Smooth muscle cell (in vitro differentiated cells): ENCODE results near the gene LDB2. TPM values are rescaled to one million over a fixed set of nuclear protein-coding genes. Genes with fewer than 3 reads are reported as not detected.

ENCODE experiments used
- DNase-seq: peaks from one replicate; lab custom pipeline; 2025; ENCODE audit not compliant: unreplicated experiment; lab: John Stamatoyannopoulos, UW
- H2AFZ ChIP-seq: fragments of 200-600 bp; sonication (generic); 2 replicates; pipeline ENCODE4 v1.6.0; 2016; ENCODE audit warnings: antibody characterized with exemption, low read depth, mild to moderate bottlenecking
- H3F3A ChIP-seq: fragments of 200-600 bp; sonication (generic); 2 replicates; pipeline ENCODE4 v1.6.0; 2017; ENCODE audit warnings: antibody characterized with exemption, low read depth
- H3K27ac ChIP-seq: fragments of 200-600 bp; sonication (generic); 2 replicates; pipeline ENCODE4 v1.5.1; 2016; ENCODE audit warnings: low read depth, mild to moderate bottlenecking
- H3K27me3 ChIP-seq: fragments of 200-600 bp; sonication (generic); 2 replicates; pipeline ENCODE4 v1.6.1; 2016; ENCODE audit warnings: low read depth, mild to moderate bottlenecking
- H3K36me3 ChIP-seq: fragments of 200-600 bp; sonication (generic); 2 replicates; pipeline ENCODE4 v1.5.1; 2016; ENCODE audit warnings: low read depth
- H3K4me1 ChIP-seq: fragments of 200-600 bp; sonication (generic); 2 replicates; pipeline ENCODE4 v1.5.1; 2016; ENCODE audit warnings: low read depth
- H3K4me2 ChIP-seq: fragments of 200-600 bp; sonication (generic); 2 replicates; pipeline ENCODE4 v1.6.0; 2016; ENCODE audit warnings: mild to moderate bottlenecking
- H3K4me3 ChIP-seq: fragments of 200-600 bp; sonication (generic); 2 replicates; pipeline ENCODE4 v1.5.1; 2016; ENCODE audit warnings: mild to moderate bottlenecking
- H3K79me2 ChIP-seq: fragments of 200-600 bp; sonication (generic); 2 replicates; pipeline ENCODE4 v1.6.0; 2016; ENCODE audit warnings: low read depth, mild to moderate bottlenecking
- H3K9ac ChIP-seq: fragments of 200-600 bp; sonication (generic); 2 replicates; pipeline ENCODE4 v1.6.0; 2016; ENCODE audit warnings: low read depth
- H3K9me3 ChIP-seq: fragments of 200-600 bp; sonication (generic); replicated peaks from 2 replicates; pipeline ENCODE4 v1.5.1; 2016; ENCODE audit warnings: low read depth
- H4K20me1 ChIP-seq: fragments of 200-600 bp; sonication (generic); 2 replicates; pipeline ENCODE4 v1.6.0; 2016; ENCODE audit warnings: low read depth
- CTCF ChIP-seq: fragments of 200-600 bp; sonication (generic); IDR thresholded peaks from 2 replicates; pipeline ENCODE4 v1.5.1; 2017; ENCODE audit warnings: borderline replicate concordance, mild to moderate bottlenecking, antibody characterized with exemption; ENCODE audit not compliant: insufficient read depth, poor library complexity, severe bottlenecking
- WGBS: methylation state at CpG from one replicate; pipeline ENCODE4 v1.1.7; 2016; ENCODE audit warnings: low lambda C conversion rate; 5-methylcytosine and 5-hydroxymethylcytosine counted together
- polyA plus RNA-seq: library from polyadenylated mRNA; unstranded; fragments of >200 nt; fragmentation: Nextera tagmentation; extraction: Ambion mirVana; gene quantifications from 2 replicates; pipeline ENCODE4 v1.2.1, GENCODE V29; 2016
- total RNA-seq: library from RNA; depleted of rRNA; stranded (reverse); fragments of >200 nt; gene quantifications from 2 replicates; pipeline ENCODE4 v1.2.3, GENCODE V29; 2014

The LDB2 gene
- total and polyA plus RNA-seq, 2 experiments from 2014 or later = 30.6 to 61.5 TPM

- Histone ChIP-seq H3K27me3 (no peaks in the 10 kb centered on the region), H2AFZ (no peak overlapping the region), H3K4me1 (peaks cover 4% of the 10 kb centered on the region), H3K4me3 (no peak overlapping the region), H3K9ac (no peak overlapping the region), H3K4me2 (no peak overlapping the region), H3F3A (no peaks in the 10 kb centered on the region), H3K9me3 (no peaks in the 10 kb centered on the region), H3K79me2 (no peaks in the 10 kb centered on the region), H4K20me1 (no peaks in the 10 kb centered on the region), H3K27ac (no peak overlapping the region), H3K36me3 (no peaks in the 10 kb centered on the region)
- no peak for TF ChIP-seq CTCF
- DNase-seq = no peak
- WGBS = 82% methylated on average over 4 of the region's 4 CpGs
Measured at GRCh38 chr4:16859031-16859430, 39.4 kb downstream of the LDB2 start.

DNA sequence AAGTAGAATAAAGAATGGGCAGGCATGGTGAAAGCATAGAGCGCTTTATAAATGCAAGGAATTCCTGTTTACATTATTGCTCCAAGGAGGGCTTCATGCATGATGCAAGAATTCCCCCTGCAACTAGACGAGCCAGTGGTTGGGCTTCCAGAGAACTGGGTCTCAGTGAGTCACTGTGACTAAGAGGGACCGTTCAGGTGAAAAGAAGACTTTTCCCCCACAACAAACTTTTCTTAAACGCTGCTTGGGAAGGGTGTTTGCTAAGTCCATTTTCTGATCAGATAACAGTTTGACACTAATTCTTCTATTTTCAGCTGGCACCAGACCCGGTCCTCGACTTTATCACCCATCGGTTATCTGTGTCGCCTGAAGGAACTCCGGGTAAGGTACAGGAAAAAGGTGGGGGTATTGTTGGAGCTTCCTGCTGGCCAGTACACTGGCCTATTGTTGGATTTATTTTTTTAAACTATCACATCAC, 40.1 kb downstream of the LDB2 start:
- H4K20me1 ChIP-seq = no peaks in the 10 kb centered on the region
- H3K4me2 ChIP-seq = peak overlapping the region; percentile 60
- H3K36me3 ChIP-seq = no peaks in the 10 kb centered on the region
- no peak overlapping the region for H3K9ac ChIP-seq
- WGBS = 38% methylated on average over 9 of the region's 9 CpGs
- TF ChIP-seq CTCF = no peak
- H3K79me2 ChIP-seq = no peaks in the 10 kb centered on the region
- no peak for DNase-seq
- H3K27me3 ChIP-seq = no peaks in the 10 kb centered on the region
- no peaks in the 10 kb centered on the region for H3F3A ChIP-seq
- H2AFZ ChIP-seq = no peak overlapping the region
- H3K9me3 ChIP-seq = no peaks in the 10 kb centered on the region
- peak overlapping the region; percentile 22 for H3K27ac ChIP-seq
- no peak overlapping the region for H3K4me3 ChIP-seq
- peaks cover 4% of the 10 kb centered on the region for H3K4me1 ChIP-seq

DNA sequence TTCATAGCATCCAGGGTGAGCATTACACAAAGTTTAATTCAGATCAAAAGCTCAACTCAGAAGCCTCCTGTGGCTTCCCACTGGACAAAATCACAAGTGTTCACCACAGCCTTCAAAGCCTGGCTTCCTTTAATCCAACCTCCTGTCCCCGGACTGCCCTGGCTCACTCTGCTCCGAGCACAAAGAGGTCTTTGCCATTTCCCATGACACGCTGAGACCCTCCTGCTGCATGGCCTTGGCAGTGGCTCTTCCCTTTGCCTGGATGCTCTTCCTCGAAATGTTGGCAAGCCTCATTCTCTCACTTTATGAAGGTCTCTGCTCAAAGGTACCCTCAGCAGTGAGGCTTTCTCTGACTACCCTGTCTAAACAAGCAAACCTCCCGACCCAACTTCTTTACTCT, 41.0 kb downstream of the LDB2 start:
- WGBS = 94% methylated on average over 5 of the region's 5 CpGs

More for the DNA sequence above, 41.0 kb downstream of the LDB2 start:
- Histone ChIP-seq H3K4me1 (peaks cover 4% of the 10 kb centered on the region), H3K27me3 (no peaks in the 10 kb centered on the region), H3K9ac (no peak overlapping the region), H3K27ac (no peak overlapping the region), H3K4me2 (no peak overlapping the region), H4K20me1 (no peaks in the 10 kb centered on the region), H3K9me3 (no peaks in the 10 kb centered on the region), H3K4me3 (no peak overlapping the region), H3K36me3 (no peaks in the 10 kb centered on the region), H3K79me2 (no peaks in the 10 kb centered on the region), H3F3A (no peaks in the 10 kb centered on the region), H2AFZ (no peak overlapping the region)
- DNase-seq = no peak
- no peak for TF ChIP-seq CTCF
